ENCODE data around the gene PARD3B. TPM values are rescaled to one million over a fixed set of nuclear protein-coding genes. Genes with fewer than 3 reads are reported as not detected.

Gene PARD3B
- total RNA-seq, 4 donors from 2014 or later: 21.8 to 85.6 (median 36.1) TPM

DNA sequence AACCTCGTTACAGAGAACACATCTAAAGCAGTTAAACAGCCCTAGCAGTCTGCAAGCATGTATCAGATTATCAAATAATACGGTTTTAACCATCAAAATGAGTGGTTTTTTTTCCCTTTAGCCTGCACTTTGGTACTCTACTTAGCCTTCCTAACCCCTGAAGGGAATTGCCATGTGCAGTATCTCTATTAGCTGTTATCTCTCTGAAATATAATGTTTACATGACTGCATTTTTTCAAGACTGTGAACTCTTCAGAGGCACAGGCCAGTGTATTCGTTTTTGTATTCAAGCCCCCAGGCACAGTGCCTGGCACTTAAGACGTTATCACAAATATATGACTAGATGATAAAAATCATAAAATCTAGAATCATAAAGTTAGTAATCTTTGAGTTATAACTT, 509.5 kb downstream of the PARD3B start:
- no peak for DNase-seq
- H3K4me3 ChIP-seq: no peak overlapping the region
- H3K9me3 ChIP-seq: no peaks in the 10 kb centered on the region
- peaks cover 0 to 4% of the 10 kb centered on the region in 2 donors for H3K4me1 ChIP-seq
- intact Hi-C loops (cut with DNase I; ENCODE audit: low total_unique reads): no loop called here
- TF ChIP-seq, protein P1, sequence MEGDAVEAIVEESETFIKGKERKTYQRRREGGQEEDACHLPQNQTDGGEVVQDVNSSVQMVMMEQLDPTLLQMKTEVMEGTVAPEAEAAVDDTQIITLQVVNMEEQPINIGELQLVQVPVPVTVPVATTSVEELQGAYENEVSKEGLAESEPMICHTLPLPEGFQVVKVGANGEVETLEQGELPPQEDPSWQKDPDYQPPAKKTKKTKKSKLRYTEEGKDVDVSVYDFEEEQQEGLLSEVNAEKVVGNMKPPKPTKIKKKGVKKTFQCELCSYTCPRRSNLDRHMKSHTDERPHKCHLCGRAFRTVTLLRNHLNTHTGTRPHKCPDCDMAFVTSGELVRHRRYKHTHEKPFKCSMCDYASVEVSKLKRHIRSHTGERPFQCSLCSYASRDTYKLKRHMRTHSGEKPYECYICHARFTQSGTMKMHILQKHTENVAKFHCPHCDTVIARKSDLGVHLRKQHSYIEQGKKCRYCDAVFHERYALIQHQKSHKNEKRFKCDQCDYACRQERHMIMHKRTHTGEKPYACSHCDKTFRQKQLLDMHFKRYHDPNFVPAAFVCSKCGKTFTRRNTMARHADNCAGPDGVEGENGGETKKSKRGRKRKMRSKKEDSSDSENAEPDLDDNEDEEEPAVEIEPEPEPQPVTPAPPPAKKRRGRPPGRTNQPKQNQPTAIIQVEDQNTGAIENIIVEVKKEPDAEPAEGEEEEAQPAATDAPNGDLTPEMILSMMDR (IDR thresholded peaks at IDR 0.05): no peak
- no peak for TF ChIP-seq POLR2A (IDR thresholded peaks at IDR 0.05)
- peak overlapping the region in 1 of 2 donors; percentile 13 for H3K27ac ChIP-seq
- H3K36me3 ChIP-seq: no peaks in the 10 kb centered on the region
- no peaks in the 10 kb centered on the region for H3K27me3 ChIP-seq

DNA sequence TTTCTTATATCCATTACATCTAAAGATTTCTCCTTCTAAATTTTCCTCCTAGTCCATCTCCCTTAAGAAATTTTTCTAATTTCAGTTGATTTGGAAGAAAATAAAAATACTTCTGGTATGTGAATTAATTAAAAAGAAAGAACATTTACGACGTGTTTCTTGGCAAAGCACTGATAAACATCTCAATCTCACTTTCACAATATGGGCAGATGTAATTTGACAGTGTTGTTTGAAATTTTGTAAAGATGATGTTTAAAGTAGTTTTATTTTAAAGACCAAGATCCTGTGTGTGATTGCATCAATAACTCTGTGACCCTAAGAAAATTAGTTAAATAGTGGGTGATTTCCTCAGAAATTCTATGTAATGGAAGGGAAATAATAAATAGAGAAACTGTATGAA, 510.0 kb downstream of the PARD3B start:
- H3K27me3 ChIP-seq: no peaks in the 10 kb centered on the region
- intact Hi-C loops (cut with DNase I; ENCODE audit: low total_unique reads): no loop called here

DNA sequence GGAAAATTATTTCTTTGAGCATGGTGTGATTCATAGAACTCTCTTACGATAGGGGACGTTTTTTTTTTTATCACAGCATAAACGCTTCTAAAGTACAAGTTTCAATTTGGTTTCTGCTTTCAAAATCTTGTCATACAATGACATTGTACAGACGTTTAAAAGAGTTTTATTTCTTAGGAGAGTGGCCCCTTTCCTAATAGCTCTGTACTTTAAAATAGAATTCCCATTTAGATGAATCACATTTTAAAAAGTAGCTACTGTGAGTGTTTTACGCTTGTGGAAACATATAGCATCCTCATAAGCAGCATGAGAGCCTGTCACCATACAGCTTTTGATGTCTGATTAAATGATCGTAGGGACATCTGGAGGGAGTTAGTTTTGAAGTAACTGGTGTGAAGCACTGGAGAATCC, 510.9 kb downstream of the PARD3B start:
- Histone ChIP-seq H3K9me3 (no peaks in the 10 kb centered on the region), H3K27ac (no peak overlapping the region), H3K36me3 (no peaks in the 10 kb centered on the region), H3K4me3 (peak overlapping the region in 1 of 2 donors; percentile 0), H3K27me3 (no peaks in the 10 kb centered on the region), H3K4me1 (peaks cover 0 to 4% of the 10 kb centered on the region in 2 donors)
- DNase-seq: no peak
- TF ChIP-seq, protein P1 (IDR thresholded peaks at IDR 0.05): no peak
- no peak for TF ChIP-seq POLR2A (IDR thresholded peaks at IDR 0.05)
- intact Hi-C loops (cut with DNase I; ENCODE audit: low total_unique reads): no loop called here

More for the DNA sequence above, 510.0 kb downstream of the PARD3B start:
- no peak for DNase-seq
- H3K27ac ChIP-seq: peak overlapping the region in 1 of 2 donors; percentile 13
- TF ChIP-seq POLR2A (IDR thresholded peaks at IDR 0.05): no peak
- TF ChIP-seq, protein P1 (IDR thresholded peaks at IDR 0.05): no peak
- H3K9me3 ChIP-seq: no peaks in the 10 kb centered on the region
- H3K4me3 ChIP-seq: no peak overlapping the region
- H3K4me1 ChIP-seq: peaks cover 0 to 4% of the 10 kb centered on the region in 2 donors
- no peaks in the 10 kb centered on the region for H3K36me3 ChIP-seq

DNA sequence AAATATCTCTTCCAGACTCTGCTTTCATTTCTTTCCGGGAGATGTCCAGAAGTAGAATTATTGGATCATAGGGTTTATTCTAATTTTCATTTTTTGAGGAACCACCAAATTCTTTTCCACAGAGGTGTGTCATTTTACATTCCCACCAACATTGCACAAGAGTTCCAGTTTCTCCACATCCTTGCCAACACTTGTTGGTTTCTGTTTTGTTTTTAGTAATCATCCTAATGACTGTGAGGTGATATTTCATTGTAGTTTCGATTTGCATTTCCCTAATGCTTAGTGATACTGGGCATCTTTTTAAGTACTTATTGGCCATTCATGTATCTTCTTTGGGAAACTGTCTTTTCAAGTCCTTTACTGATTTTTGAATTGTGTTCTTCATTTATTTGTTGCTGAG, 513.1 kb downstream of the PARD3B start:
- H3K4me3 ChIP-seq: no peak overlapping the region
- intact Hi-C loops (cut with DNase I; ENCODE audit: low total_unique reads): no loop called here
- H3K36me3 ChIP-seq: no peaks in the 10 kb centered on the region
- no peak overlapping the region for H3K27ac ChIP-seq
- DNase-seq: no peak
- TF ChIP-seq POLR2A (IDR thresholded peaks at IDR 0.05): no peak
- TF ChIP-seq, protein P1 (IDR thresholded peaks at IDR 0.05): no peak
- H3K9me3 ChIP-seq: no peaks in the 10 kb centered on the region
- H3K4me1 ChIP-seq: peaks cover 0 to 4% of the 10 kb centered on the region in 2 donors
- H3K27me3 ChIP-seq: no peaks in the 10 kb centered on the region

DNA sequence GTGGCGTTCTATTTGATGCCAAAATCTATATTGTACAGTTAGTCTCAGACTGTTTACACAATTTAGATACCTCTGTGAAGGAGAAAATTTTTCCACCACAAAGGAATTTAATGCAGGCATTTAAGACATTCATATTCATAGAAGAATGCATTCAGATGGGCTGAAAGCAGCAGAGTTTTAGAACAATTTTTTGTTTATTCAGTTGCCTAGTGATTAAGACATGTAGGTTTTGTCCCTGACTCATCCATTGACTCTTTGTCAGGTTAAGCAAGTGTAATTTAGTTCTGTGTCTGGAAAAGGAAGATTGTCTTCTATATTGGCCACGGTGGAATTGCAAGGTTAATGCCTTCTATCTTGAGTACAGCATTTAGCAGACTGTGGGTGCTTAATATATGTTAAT, 515.0 kb downstream of the PARD3B start:
- Histone ChIP-seq H3K4me1 (no peaks in the 10 kb centered on the region), H3K36me3 (no peaks in the 10 kb centered on the region), H3K27me3 (no peaks in the 10 kb centered on the region), H3K4me3 (no peak overlapping the region), H3K27ac (no peak overlapping the region), H3K9me3 (no peaks in the 10 kb centered on the region)
- no peak for DNase-seq
- TF ChIP-seq, protein P1 (IDR thresholded peaks at IDR 0.05): no peak
- no peak for TF ChIP-seq POLR2A (IDR thresholded peaks at IDR 0.05)
- intact Hi-C loops (cut with DNase I; ENCODE audit: low total_unique reads): no loop called here
